T1000 (cell line): ENCODE measurements around the gene ZNRD2.

ENCODE experiments used
- DNase-seq: peaks from one replicate; lab custom pipeline; 2025; ENCODE audit warnings: mixed read lengths; lab: John Stamatoyannopoulos, UW

ZNRD2 gene

DNA sequence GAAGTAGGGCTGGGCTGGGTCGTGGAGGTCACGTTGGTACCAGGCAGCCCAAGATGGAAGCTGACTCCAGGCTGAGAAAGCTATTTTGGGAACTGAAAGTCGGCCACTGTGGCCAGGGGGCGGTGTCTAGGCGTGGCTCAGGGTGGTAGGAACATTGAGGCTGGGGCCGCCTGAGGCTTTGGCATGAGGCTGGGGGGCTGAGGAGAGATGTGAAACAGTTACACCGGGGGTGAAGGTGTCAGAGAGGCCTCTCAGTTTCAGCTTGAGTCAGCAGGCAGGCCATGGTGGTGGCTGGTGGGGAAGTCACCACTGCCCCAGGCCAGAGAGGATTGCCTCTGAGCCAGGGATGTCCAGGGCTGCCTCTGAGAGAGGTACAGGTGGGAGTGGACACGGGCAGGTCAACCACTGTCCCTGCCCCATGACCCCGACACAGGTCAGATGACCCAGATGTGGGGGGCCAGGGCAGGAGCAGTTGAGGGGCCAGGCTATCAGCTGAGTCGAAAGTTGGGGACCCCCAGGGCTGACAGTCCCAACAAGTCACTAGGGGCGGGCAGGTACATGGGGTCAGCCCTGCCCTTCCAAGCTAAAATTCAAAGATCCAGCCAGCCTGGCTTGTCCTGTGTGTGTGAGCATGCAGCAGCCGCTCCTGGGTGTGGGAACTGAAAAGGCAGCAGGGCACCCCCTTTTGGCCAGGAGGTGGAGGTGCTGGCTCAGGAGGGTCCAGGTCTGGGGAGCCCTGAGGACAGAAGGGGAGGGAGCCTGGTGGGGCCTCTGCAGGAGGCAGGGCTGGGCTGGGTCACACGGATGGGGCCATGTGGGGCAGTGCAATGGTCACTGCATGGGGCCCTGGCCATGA is 18.1 kb downstream of the ZNRD2 start:
- peak; percentile 33 for DNase-seq

DNA sequence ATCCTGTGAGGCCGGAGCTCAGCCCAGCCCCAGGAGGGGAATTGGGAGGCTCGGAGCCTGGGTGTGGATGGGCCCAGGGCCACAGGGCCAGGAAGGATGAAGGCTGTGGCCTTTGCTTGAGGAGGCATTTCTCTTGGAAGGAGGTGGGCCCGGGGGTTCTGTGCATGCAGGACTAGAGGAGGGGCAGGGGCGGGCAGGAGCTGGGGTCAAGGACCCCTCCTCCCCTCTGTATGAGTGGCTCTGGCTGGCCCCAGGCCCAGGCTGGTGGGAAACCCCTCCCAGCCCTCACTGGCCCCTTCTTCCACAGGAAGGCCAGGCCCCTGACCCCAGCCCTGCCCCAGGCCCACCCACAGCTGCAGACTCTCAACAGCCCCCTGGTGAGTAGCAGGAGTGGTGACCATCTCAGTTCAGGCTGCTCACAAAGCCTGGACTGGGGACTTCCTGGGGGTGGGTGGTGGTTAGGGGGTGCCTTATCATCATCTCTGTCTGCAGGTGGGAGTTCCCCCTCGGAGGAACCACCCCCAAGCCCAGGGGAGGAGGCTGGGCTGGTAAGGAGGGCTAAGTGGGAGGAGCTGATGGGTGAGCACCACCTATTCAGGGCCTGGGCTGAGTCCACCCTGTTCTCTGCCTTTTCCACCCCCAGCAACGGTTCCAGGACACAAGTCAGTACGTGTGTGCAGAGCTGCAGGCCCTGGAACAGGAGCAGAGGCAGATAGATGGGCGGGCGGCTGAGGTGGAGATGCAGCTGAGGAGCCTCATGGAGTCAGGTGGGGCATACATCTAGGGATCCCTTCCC is 19.4 kb downstream of the ZNRD2 start:
- no peak for DNase-seq

DNA sequence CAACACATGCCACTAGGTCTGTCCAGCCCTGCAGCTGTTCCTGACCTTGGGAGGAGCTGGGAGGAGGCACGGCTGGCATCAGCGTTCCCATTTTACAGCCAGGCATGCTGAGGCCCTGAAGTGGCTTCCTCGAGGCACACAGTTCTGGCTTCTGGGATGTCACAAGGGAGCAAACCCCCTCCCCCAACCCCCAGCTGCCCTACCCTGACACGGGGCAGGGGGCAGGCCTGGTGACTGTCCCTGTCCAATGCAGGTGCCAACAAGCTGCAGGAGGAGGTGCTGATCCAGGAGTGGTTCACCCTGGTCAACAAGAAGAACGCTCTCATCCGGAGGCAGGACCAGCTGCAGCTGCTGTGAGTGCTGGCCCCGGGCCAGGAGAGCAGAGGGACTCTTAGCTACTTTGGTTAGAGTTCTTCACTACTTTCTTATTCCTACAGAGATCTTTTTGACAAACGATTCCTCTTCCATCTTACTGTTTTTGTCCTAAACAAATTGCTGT is 20.0 kb downstream of the ZNRD2 start:
- no peak for DNase-seq

DNA sequence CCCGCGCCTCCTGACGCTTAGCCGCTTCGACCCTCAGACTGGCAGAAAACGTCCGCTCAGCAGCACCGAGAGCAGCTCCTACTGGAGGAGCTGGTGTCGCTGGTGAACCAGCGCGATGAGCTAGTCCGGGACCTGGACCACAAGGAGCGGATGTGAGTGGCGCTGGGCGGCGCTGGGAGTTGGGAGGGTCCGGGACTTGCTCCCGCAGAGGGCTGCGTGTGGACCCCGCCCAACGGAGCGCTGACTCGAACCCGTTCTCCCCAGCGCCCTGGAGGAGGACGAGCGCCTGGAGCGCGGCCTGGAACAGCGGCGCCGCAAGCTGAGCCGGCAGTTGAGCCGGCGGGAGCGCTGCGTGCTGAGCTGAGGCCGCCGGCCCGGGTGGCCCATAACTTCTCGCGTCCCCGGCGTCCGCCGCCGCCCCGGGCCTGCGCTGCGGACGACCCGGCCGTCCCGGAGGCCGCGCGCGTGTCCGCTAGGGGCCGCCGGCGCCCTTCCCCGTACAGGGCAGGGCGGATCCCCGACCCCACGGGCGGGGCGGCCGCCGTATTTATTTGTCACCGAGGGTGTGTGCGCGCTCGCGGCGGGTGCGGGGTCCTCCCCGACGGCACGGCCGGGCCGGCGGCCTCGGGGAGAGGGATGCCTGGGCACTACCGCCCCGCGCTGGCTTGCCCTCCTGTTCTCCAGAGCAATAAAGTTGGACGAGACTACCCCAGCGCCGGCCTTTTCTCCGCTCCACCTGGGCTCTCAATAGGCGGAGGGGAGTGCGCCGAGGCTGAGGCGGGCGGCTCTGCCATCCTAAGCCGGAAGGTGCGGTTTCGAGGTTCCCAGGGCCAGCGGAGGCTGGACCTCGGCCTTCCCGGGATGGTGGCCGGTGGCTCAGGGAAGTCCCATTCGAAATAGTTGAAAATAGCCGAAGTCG is 21.9 kb downstream of the ZNRD2 start:
- no peak for DNase-seq

DNA sequence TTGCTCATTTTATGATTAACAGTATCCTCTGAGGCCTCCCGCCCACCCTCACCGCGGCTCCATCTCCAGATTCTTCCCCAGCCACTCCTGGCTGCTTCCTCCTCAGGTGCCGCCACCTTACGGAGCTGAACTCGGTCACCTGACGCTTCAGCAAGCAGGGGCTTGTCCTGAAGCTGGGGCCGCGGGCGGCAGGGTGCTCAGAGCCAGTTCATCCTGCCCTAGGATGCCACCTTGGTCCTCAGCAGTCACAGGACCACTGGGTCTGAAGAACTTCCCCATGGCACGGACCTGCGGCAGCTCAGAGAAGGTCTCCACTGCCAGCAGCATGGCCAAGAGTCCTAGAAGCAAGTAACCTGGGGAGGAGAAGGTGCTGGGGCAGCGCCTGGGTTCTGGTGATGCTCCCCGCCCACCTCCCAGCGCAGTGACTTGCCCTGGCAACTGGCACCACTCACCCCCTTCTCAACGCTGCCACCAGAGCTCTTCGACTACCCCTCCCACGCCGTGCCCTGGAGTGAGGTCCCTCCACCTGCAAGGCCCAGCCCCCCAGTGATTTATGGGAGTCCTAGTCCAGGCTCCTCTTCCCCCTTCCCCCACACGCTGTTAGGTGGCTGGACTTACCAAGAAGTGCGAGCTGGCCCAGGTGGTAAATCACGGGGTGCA is 22.7 kb downstream of the ZNRD2 start:
- no peak for DNase-seq

DNA sequence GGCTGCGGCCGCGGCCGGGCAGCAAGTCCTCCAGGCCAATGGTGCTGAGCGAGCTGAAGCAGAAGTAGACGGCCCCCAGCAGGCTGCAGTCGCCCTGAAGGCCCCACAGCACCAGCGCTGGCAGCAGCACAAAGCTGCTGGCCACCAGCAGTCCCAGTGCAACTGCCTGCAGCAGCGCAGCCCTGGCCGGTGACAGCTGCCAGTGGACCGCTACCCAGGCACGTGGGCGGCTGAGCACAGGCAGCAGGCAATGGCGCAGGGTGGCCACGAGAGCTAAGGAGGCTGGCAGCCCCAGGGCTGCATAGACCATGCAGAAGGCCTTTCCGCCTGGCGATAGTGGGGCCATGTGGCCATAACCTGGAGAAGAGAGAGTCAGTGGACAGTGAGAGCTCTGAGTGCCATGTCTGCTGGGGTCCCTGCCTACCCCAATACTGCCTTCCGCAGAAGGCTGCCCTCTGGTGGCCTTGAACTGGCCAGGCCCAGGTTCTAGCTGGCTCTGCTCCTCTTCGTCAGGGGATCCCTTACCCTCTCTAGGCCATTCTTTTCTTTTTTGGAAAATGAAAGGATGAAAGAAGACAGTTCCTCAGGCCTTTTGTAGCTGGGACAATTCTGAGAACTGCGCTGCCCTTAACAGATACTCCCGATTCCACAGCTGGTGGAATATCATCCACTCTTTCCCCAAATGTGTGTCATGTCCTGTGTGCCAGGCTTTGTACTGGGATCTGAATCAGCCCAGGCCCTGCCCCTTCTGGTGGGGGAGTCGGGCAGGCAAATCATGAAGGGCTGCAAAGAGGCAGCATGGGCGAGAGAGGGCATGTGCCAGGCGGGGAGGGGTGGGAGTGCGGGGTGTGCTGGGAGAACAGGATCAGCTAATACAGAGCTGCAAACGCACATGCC is 23.5 kb downstream of the ZNRD2 start:
- no peak for DNase-seq

DNA sequence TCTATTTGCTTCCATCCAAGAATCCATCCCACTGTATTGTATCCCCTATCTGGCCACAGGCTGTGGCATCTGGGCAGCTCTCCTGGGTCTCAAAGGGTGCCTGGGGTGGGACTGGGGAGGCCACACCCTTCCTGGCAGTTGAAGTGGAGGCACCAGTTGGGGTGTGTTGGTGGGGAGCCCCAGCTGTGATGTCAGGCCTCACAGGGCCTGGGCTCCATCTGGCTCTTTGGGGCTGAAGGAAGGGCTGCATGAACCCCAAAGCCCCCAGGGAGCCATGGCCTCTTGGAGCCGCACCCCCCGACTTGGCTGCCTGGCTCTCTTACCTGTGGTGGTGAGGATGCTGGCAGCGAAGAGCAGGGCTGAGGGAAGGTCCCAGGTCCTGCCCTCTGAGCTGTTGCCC is 24.9 kb downstream of the ZNRD2 start:
- DNase-seq, result no peak

DNA sequence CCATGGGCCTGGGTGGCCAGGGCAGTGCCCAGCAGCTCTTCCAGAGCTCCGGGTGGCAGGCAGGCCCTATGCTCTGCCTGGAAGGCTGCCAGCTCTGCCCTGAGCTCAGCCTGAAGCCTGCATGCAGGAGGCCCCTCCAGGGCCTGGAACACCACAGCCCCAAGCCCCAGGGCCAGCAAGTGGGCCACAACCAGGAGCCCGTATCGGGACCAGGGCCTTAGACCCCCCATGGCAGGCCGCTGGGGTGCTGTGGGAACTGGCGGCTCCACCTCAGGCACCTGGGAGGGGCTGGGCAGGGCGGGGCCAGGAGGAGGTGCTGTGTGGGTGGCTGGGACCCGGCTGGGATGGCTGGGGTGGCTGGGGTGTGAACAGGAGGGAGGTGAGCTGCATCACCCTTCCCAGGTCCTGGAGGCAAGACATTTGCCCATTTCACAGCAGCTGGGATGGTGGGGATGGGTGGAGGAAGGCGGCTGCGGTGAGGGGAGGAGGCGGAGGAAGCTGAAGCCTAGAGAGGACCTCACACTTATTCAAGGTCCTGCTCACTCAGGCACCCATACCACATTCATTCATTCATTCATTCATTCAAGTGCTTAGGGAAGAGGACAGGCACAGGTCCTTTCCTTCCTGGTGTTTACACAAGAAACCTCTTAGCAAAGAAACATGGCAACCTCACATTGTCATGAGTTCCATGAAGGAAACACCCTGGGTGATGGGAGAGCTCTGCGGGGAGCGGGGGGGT is 25.4 kb downstream of the ZNRD2 start, which contains the start of gene KCNK7:
Gene KCNK7 (minus strand): TSS at position 258 of the 739 bp plus-strand sequence. CDS start 28 bp downstream, at position 230.
- DNase-seq, result no peak

DNA sequence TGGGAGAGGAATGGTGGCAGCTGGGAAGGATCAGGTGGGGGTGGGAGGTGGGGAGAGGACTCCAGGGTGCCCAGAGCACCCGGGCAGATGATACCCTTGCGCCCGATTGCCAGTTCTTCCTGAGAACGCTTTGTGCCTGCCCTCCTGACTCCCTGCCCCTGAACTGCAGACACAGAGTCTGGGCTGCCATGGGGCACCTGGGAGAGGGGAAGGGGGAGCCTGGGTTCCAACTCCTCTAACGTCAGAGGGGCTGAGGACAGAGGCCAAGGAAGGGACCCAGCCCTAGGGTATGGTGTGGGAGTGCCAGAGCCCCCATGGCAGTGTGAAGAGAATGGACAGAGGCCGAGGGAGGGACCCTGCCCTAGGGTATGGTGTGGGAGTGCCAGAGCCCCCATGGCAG is 26.2 kb downstream of the ZNRD2 start:
- DNase-seq, result no peak

DNA sequence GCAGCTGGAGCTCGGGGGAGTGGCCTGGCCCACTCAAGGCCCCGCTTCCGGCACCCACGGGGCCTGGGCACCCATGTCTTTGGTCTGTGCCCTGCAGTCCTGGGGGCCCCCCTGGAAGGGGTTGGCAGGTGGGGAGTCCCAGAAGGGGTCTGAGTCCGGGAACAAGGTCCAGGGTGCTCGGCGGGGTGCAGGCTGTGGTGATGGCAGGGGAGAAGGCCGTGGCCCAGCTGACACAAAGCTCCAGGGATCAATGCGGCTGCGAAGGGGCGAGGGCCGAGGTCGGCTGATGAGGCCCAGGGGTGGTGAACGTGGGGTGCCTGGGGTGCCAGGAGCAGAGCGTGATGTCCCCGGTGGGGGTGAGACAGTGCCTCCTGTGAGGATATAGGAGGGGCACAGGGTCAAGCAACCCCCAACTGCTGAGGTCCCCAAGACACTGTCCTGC is 28.0 kb downstream of the ZNRD2 start:
- no peak for DNase-seq

DNA sequence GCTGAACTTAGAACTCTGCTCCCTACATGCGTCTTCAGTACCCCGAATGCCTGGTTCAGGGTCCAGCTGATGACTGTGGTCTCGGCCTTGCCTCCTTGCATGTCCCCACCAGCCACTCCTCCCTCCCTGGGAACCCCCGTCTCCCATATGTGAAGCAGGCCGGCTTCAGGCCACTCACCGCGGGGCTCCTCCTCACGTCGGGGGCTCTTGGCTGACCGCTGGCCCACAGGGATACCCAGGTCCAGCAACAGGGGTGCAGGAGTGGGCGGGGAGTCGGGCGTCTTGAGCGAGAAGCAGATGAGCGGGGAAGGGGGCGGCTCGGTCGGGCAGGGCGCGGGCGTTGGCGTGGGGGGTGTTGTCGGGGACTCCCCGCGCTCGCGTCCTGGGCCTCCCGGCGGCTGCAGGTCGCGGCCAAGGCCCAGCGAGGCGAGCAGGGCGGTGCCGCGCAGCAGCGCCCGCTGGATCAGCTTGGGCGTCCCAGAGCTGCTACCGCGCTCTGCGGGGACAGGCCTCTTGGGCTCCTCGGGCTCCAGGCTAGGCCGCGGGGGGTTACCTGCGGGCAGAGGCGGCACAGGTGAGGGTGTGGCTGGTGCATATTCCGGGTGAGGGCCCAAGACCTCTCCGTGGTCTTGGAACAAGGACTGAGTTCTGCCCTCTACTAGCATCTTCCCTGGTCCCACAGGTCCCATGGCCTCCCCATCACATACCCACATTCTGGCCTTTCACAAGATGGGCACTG is 29.1 kb downstream of the ZNRD2 start:
- DNase-seq, result no peak

DNA sequence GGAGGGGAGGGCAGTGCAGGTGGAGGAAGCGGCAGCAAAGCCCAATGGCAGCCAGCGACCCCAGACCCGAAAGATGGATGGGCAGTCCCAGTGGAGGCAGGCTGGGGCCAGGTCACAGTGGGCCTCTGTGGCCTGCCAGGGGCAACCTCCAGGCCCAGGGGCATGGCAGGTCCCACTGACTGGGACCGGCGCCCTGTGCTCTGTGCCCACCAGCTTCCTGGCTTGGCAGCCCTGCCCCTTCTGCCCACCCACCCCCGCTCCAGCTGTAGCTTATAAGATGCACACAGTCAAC is 29.6 kb downstream of the ZNRD2 start:
- DNase-seq, result no peak

DNA sequence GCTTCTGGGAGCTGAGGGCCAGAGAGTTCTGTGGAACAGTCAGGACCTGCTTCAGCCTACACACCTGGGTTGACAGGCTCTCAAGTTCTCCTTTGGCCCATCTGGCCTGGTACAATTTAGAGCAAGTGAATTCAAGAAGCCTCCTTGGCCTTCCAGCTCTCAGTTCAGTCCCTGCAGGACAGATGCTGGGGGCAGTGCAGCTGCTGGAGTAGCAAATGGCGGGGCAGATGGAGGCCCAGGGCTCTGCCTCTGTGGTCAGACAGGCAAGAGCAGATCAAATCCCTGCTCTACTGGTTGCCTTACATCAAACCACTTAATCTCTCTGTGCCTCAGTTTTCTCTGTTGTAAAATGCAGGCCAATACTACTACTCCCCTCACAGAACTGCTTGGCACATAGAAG is 34.0 kb downstream of the ZNRD2 start:
- DNase-seq, result no peak

DNA sequence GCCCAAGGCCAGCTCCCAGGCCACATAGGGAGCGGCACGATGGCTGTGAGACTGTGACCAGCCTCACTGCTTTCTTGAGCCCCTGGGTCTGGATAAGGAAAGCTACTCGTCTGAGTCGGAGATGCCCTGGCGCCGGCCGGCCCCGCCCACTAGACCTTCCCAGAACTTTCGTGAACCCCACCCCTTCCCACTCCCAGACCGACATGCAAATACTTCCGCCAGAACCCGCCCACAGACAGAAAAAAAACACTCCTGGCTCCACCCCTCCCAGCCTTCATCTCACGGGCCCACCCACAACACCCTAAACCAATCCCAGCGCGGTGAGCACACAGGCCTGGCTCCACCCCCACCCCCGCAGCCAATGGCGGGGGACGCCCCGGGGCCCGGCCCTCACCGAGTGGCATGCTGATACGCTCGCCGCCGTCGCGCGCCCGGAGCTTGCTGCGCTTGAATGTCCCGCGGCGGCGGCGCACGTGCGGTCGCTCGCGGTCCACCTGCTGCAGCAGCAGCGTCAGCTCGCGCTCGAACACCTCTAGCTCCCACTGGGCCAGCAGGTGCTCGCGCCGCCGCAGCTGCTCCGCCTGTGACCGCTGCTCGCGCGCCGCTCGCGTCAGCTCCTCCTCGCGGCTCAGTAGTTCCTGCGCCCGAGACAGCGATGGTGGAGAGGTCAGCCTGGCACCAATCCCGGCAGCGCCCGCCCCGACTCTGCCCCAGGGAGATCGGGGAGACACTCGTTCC is 36.8 kb downstream of the ZNRD2 start:
- peak; percentile 94 for DNase-seq

DNA sequence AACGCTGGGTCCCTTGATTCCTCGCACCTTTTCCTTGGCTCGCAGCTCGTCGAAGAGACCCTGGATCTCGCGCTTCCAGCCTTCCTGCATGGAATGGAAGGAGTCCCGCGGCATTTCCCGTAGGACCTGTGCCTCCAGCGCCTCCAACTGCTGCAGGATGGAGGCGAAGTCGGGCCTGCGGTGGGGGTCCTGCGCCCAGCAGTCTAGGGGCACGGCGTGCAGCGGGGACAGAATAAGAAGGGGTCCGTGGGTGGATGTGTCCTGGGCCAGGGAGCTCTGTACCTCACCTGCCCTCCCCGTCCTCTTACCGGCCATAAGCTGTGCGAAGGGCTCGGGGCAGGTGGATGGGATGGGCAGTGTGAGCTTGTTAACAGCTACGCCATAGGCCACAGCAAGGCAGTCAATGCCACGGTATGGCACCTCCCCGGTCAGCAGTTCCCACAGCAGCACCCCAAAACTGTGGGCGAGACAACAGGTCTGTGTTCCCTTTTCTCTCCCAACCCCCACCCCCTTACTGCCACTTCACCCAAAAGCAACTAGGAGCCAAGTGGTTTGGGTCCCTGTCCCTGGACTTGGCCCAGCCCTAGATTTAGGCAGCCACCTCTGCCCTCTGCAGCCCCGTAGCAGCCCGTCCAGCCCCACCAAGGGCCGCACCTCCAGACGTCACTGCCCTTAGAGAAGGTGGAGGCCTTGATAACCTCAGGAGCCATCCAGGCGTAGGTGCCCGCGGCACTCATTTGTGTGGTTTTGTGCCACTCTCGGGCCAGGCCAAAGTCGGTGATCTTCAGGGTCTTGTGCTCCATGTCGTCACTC is 37.5 kb downstream of the ZNRD2 start:
- no peak for DNase-seq

DNA sequence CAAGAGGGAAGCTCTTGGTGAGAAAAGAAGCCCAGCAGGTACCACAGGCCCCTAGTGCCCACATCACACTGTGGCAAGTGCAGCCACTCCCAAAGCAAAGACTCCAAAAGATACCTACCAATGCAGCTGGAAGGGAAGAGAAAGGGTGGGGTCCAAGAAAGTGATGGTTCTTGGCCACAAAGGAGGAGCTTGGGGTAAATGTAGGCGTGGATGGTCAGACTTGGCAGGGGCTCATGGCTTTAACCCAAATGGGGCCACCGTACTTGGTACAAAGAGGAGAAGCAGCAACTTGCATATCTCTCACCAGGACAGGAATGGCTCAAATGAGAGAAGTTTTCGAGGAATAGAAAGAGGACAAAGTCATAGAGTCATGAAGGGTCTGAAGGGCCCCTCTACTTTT is 39.0 kb downstream of the ZNRD2 start:
- DNase-seq, result no peak

DNA sequence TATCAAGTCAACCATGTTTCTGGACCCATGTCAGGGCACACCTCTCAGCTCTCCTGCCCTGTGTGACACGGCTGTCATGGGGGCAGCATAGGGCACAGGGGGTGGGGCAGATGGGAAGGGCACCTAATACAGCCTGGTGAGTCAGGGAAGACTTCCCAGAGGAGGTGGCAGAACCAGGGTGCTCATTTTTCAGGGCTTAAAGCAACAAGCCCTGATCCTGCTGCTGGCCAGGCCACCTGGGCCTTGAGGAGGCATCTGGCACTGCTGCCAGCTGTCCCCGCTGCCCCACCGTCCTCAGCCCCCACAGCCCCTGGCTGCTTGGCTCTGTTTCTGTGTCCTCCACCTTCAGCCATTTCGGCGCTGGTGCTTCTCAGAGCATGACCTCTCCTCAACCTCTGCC is 39.4 kb downstream of the ZNRD2 start:
- DNase-seq, result no peak
